Endothelial cell (in vitro differentiated cells): ENCODE results near the gene SERPINA3. TPM values are rescaled to one million over a fixed set of nuclear protein-coding genes. Genes with fewer than 3 reads are reported as not detected.

Source experiments
- DNase-seq: peaks from one replicate; pipeline ENCODE4 v3.0.0; 2021; ENCODE audit warnings: low spot score
- H3K27ac Mint-ChIP-seq: one replicate; pipeline ENCODE4 v1.8.0; 2021; ENCODE audit warnings: mixed read lengths, inconsistent platforms; ENCODE audit not compliant: unreplicated experiment
- H3K27me3 Mint-ChIP-seq: one replicate; pipeline ENCODE4 v1.8.0; 2021; ENCODE audit warnings: mild to moderate bottlenecking, moderate library complexity, mixed read lengths, inconsistent platforms; ENCODE audit not compliant: unreplicated experiment
- H3K36me3 Mint-ChIP-seq: one replicate; pipeline ENCODE4 v1.8.0; 2021; ENCODE audit warnings: mild to moderate bottlenecking, low read depth, mixed read lengths, inconsistent platforms; ENCODE audit not compliant: unreplicated experiment
- H3K4me1 Mint-ChIP-seq: one replicate; pipeline ENCODE4 v1.8.0; 2021; ENCODE audit warnings: mild to moderate bottlenecking, mixed read lengths, inconsistent platforms; ENCODE audit not compliant: unreplicated experiment
- H3K4me3 Mint-ChIP-seq: one replicate; pipeline ENCODE4 v1.8.0; 2021; ENCODE audit warnings: mild to moderate bottlenecking, mixed read lengths, inconsistent platforms; ENCODE audit not compliant: unreplicated experiment
- H3K9me3 Mint-ChIP-seq: one replicate; pipeline ENCODE4 v1.8.0; 2021; ENCODE audit warnings: mixed read lengths, inconsistent platforms; ENCODE audit not compliant: unreplicated experiment
- total RNA-seq: library from RNA; stranded (reverse); fragmentation: NEBNext Ultra II Directional; extraction: Animal tissue kit (Norgen Biotek cat#: 25700); gene quantifications from one replicate; pipeline ENCODE4 v1.2.1, GENCODE V29; 2021; ENCODE audit not compliant: unreplicated experiment
- TF ChIP-seq, protein P1 (sequence below): fragments of 200-600 bp; sonication (generic); IDR thresholded peaks from one replicate; pipeline ENCODE4 v1.5.0; 2021; ENCODE audit warnings: antibody characterized with exemption; ENCODE audit not compliant: unreplicated experiment

Gene SERPINA3
- total RNA-seq, 1 donor from 2014 or later: not detected

DNA sequence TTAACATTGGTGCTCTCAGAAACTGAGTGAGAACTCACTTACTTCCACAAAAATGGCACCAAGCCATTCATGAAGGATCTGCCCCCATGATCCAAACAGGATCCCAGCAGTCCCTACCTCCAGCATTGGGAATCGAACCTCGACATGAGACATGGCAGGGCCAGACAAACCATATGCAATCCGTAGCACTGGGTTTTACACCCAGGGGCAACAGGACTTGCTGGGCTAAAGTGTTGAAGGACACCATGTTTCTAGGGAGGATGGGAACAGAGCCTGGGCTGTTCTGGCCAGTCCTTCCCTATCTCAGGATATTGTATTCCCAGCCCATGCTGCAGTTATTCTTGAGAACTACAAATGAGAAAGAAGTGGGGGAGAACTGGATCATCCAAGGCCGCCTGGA lies 36.6 kb downstream of the SERPINA3 start:
- H3K4me1 Mint-ChIP-seq: peaks cover 20% of the 10 kb centered on the region
- peaks cover 8% of the 10 kb centered on the region for H3K27me3 Mint-ChIP-seq
- no peaks in the 10 kb centered on the region for H3K36me3 Mint-ChIP-seq
- no peaks in the 10 kb centered on the region for H3K9me3 Mint-ChIP-seq
- TF ChIP-seq, protein P1, sequence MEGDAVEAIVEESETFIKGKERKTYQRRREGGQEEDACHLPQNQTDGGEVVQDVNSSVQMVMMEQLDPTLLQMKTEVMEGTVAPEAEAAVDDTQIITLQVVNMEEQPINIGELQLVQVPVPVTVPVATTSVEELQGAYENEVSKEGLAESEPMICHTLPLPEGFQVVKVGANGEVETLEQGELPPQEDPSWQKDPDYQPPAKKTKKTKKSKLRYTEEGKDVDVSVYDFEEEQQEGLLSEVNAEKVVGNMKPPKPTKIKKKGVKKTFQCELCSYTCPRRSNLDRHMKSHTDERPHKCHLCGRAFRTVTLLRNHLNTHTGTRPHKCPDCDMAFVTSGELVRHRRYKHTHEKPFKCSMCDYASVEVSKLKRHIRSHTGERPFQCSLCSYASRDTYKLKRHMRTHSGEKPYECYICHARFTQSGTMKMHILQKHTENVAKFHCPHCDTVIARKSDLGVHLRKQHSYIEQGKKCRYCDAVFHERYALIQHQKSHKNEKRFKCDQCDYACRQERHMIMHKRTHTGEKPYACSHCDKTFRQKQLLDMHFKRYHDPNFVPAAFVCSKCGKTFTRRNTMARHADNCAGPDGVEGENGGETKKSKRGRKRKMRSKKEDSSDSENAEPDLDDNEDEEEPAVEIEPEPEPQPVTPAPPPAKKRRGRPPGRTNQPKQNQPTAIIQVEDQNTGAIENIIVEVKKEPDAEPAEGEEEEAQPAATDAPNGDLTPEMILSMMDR: no peak
- H3K4me3 Mint-ChIP-seq: no peak overlapping the region
- no peak for DNase-seq
- H3K27ac Mint-ChIP-seq: no peak overlapping the region

DNA sequence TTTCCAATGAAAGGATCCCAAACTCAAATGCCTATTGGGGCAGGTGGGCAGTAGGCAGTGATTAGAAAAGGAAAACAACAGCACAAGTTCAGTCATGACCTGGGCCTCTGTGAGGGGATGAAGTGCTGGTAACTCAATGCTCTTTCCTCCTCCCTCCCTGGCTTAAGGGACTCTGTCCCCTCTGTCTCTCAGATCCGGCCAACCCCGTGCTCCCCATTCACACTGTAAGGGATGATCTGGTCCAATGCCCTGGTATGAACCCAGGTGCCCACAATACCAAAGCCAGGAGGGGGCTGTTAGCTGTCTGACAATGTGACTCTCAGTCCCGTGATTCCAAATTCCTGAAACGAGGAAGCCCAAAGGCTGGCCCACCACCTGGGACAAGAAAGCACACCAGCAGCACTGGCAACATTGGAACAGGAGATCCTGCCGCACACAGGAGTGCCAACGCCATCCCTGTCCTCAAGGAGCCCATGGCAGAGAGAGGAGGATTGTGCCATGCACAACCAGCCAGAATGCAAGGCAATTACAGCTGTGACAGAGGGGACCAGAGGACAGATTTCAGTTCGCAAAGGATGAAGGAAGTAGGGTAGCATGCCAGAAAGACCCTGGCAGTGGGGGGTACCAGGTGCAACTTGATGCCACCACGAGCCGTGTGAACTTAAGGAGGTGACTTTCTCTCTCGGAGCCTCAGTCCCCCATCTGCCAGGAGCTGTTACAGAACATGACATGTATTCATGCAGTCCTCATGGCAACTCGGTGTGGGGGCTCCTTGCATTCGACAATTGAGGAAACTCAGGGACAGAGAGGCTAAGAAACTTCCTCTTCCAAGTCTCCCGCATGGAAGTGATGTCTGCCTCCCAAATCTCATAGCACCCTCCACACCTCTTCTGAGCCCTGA lies 37.6 kb downstream of the SERPINA3 start:
- no peak for DNase-seq
- H3K27ac Mint-ChIP-seq: no peak overlapping the region
- peaks cover 12% of the 10 kb centered on the region for H3K4me1 Mint-ChIP-seq
- H3K9me3 Mint-ChIP-seq: no peaks in the 10 kb centered on the region
- H3K27me3 Mint-ChIP-seq: peaks cover 6% of the 10 kb centered on the region
- TF ChIP-seq, protein P1: no peak
- no peaks in the 10 kb centered on the region for H3K36me3 Mint-ChIP-seq
- H3K4me3 Mint-ChIP-seq: no peak overlapping the region

- no peak for DNase-seq
- no peak overlapping the region for H3K4me3 Mint-ChIP-seq
- H3K27me3 Mint-ChIP-seq: peaks cover 8% of the 10 kb centered on the region
- peaks cover 7% of the 10 kb centered on the region for H3K4me1 Mint-ChIP-seq
- no peaks in the 10 kb centered on the region for H3K9me3 Mint-ChIP-seq
- TF ChIP-seq, protein P1: no peak
- H3K27ac Mint-ChIP-seq: no peak overlapping the region
- H3K36me3 Mint-ChIP-seq: no peaks in the 10 kb centered on the region
These were observed 38.2 kb downstream of the SERPINA3 start for GRCh38 chr14:94650444-94650775.

DNA sequence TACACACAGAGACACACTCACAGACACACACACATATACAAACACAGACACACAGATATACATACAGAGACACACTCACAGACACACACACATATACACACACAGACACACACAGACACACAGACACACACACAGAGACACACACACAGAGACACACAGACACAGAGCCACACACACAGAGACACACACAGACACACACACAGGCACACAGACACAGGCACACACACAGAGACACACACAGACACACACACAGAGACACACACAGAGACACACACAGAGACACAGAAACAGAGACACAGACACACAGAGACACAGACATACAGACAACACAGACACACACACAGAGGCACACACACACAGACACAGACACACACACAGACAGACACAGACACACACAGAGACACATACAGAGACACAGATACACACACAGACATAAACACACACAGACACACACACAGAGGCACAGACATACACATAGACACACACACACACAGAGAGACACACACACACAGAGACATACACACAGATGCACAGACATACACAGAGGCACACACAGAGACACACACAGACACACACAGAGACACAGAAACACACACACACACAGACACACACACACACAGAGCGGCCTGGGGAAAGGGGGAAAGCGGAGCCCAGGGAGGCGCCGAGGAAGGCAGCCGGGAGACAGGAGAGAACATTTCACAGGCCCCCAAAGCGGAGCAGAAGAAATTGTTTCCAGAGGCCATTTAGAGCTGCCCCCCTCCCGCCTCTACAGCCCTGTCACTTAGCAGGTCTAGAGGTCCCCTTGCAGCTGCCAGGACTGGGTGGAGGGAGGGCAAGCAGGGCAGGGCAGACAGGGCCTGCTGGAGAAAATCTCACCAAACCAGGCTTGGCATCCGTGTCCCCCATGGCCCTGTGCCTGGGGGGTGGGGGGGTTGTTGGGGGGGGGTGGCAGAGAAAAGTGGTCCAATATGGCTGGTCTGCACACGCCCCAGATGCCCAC lies 38.9 kb downstream of the SERPINA3 start:
- H3K4me3 Mint-ChIP-seq: no peak overlapping the region
- H3K27ac Mint-ChIP-seq: no peak overlapping the region
- no peak for DNase-seq
- TF ChIP-seq, protein P1: no peak
- H3K27me3 Mint-ChIP-seq: peaks cover 8% of the 10 kb centered on the region
- H3K4me1 Mint-ChIP-seq: peaks cover under 1% of the 10 kb centered on the region
- H3K36me3 Mint-ChIP-seq: no peaks in the 10 kb centered on the region
- H3K9me3 Mint-ChIP-seq: no peaks in the 10 kb centered on the region
